HG02798 (cell line): ENCODE data around the gene XYLT2.

Experiments
- ATAC-seq: cut with Tn5 transposase; IDR thresholded peaks from one replicate; pipeline ENCODE4 v1.9.1; 2021; ENCODE audit warnings: mild to moderate bottlenecking; ENCODE audit not compliant: unreplicated experiment, poor library complexity

Gene XYLT2

GRCh38 chr17:50347117-50347893 is 1.4 kb downstream of the XYLT2 start:
- no peak for ATAC-seq

- ATAC-seq: no peak
These were observed 2.0 kb downstream of the XYLT2 start for GRCh38 chr17:50347894-50348291.

DNA sequence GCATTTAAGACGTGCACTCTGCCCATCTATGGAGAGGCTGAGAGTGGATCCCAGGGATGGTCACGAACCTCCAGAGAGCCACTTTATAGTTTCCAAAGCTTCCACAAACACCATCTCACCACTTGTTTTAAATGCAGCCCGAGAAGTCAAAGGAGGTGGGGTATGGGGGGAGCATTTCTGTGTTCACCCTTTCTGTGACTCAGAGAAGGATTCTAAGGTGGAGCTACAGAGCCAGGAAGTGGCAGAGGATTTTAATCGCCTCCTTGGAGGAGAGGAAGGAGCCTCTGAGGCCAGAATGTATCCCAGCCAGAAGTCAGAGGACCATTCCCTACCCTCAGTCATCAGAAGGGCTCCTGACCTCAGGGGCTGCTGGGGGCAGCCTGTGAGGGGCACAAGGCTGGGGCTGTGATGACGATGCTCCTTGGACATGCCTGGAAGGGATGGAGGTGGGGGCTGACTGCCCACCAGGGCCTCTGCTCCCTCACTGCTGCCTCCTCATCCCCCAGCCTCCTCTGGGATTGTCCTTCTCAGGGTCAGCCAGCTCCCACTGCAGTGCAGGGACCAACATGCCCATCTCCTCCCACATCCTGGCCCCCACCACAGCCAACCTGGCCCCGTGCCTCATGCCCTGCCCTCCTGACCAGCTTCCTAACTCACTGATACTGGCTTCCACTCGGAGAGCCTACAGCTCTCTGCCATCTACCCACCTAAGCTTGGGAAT is 2.8 kb downstream of the XYLT2 start:
- ATAC-seq: no peak

GRCh38 chr17:50349243-50349600 is 3.3 kb downstream of the XYLT2 start:
- no peak for ATAC-seq

DNA sequence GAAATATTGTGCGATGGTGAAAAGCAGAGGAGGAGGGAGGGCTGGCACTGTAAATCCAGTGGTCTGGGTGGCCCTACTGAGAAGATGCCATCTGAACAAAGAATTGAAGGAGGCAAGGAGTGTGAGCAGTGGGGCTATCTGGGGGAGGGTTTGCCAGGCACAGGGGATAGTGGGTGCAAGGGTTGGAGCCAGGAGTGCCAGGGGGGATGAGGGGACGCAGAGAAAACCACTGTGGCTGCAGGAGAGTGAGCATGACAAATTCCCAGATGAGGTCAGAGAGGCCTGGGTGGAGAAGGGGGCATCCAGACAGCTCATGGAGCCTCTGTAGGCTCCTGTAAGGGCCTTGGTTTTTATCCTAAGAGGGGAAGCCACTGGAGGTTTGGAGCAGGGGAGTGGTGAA is 4.8 kb downstream of the XYLT2 start:
- ATAC-seq: no peak

DNA sequence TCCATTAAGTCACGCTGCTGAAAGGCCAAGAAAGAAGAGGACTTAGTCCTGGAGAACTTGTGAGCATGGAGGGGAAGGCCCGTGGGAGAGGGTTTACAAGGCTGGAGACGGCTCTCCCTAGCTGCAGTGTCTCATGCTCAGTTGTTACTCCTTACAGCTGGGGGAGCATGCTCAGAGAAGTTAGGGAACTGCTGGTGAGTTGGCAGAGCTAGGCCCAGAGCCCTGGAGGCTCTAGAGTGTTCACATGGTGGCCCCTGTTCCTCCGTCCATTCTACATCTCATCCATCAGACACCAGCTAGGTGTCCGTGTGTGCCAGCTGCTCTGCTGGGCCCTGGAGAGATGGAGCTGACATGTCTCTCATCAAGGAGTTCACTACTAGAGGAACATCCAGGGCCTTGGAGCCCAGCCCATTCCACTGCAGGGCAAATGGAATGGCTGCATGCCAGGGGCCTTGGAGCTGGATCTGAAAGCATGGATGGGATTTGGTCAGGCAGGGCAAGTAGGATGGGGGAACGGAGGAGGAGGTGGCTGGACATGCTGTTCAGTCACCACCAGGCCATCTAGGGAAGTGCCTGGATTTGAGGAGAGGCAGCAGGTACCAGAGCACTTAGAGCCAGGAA is 6.3 kb downstream of the XYLT2 start:
- ATAC-seq: no peak

DNA sequence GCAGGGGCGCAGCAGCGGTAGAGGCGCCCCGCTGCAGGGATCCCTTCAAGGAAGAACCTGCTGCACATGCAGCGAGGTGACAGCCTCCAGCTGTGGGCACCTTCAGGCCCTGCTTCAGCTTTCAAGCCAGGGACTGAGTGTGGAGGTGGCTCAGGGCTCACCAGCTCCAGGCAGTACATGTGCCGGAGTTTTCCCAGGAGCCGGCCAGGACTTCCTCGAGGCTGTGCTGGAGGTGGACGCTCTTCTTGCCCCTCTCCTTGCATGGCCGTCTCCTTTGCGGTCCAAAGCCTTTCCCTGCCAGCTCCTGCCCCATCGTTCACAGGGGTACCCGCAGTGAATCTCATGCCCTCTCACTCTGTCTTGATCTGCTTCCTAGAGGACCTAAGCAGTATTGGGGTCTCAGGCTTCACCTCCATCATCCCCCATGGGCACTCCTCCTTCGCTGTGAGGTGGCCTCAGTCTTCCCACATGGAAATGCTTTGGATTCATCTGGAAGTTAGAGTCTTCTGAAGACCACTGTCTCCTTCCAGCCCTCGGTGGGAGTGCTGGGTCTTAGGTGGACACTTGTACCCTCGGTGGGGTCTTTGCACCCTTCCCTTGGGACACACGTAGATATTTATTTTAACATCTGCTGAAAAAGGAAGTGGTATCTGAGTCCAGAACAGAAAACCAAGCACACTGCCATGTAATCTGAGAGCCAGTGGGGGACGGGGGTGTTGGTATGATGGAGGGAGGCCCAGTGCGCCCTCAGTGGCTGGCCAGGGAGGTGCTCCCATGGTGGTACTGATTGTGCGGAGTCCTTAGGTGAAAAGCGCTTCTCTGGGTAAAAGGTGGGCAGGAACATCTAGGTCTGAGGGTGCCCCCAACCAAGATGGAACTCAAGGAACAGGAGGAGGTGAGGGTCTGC is 7.0 kb downstream of the XYLT2 start:
- ATAC-seq: no peak

GRCh38 chr17:50353600-50354195 is 7.8 kb downstream of the XYLT2 start:
- no peak for ATAC-seq

DNA sequence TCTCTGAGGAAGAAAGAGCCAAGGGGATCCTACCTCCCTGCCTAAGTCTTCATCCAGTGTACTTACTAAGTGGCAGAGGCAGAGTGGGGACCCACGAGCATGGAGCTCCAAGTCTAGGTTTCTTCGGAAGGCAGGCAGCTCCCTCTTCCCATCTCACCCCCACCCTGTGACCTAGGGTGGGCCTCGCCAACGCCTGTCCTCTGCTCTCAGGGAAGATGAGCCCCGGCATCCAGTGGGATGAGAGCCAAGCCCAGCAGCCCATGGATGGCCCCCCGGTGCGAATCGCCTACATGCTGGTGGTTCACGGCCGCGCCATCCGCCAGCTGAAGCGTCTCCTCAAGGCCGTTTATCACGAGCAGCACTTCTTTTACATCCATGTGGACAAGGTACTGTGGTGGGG is 8.3 kb downstream of the XYLT2 start:
- ATAC-seq: no peak

- ATAC-seq: no peak
These were observed 8.8 kb downstream of the XYLT2 start for GRCh38 chr17:50354776-50355175.

DNA sequence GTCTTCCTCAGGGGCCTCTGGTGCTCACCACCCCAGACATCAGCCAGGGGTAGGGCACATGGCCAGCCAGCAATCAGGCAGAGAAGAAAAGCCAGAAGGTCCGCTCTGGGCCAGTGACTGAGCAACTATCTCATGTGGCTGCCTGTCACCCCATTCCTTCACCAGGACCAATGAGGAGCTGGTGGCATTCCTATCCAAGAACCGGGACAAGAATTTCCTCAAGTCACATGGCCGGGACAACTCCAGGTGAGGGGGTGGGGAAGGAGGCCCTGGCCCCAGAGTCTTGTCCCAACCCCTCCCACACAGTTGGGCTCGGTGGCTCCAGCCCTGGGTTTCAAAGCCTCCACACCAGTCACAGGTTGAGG is 9.4 kb downstream of the XYLT2 start:
- ATAC-seq: no peak

GRCh38 chr17:50355701-50356341 is 9.9 kb downstream of the XYLT2 start:
- ATAC-seq: no peak

- no peak for ATAC-seq
These were observed 10.5 kb downstream of the XYLT2 start for GRCh38 chr17:50356418-50356817.

- no peak for ATAC-seq
These were observed 11.1 kb downstream of the XYLT2 start for GRCh38 chr17:50356892-50357510.

- no peak for ATAC-seq
These were observed 12.3 kb downstream of the XYLT2 start for GRCh38 chr17:50358177-50358576.

- ATAC-seq: no peak
These were observed 13.2 kb downstream of the XYLT2 start for GRCh38 chr17:50359005-50359699.

DNA sequence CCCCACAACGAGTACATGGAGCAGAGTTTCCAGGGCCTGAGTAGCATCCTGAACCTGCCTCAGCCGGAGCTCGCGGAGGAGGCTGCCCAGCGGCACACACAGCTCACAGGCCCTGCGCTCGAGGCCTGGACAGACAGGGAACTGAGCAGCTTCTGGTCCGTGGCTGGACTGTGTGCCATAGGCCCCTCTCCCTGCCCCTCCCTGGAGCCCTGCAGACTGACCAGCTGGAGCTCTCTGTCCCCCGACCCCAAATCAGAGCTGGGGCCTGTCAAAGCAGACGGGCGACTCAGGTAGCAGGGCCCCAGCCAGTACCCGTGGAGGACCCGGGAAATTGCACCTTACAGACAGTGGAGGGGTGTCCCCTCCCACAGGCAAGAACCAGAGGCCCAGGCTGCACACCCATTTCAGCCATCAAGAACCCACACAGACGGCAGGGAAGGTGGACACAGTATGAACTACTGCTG is 14.1 kb downstream of the XYLT2 start:
- ATAC-seq: no peak

DNA sequence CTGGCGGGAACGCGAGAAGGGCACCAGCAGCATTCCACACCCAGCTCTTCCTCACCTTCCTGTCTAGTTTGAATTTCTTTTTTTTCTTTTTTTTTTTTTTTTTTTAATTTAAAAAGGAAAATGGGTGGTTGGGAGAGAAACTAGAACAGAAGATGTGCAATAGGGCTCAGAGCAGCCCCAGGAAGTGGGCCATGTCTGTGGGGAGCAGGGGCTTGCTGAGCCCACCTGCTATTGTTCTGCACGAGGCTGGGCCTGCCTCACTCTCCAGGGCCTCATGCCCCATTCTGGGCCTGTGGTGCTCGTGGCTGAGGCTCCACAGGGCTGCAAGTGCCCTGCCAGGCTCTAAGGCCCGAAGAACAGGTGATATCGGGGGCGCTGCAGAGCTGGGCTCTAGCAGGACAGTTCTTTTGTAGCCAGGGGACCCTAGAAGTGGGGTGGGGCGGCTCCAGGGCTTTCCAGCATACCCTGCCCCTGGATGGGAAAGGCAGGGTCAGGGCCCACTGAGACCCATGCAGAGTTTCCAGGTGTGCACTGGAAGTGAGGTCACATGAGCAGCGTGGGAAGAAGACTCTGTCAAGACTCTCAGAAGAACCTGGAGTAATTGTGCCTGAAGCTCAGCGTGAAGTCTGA is 14.7 kb downstream of the XYLT2 start:
- no peak for ATAC-seq
